Lower lobe of right lung (tissue), 2 donors: ENCODE measurements around the gene C2orf68. TPM values are rescaled to one million over a fixed set of nuclear protein-coding genes. Genes with fewer than 3 reads are reported as not detected.

ENCODE experiments used
- ATAC-seq, 2 donors: fragments of 200-7000 bp; cut with Tn5 transposase; one replicate each; pipeline ENCODE4 v1.9.1; 2020 to 2022; ENCODE audit warnings: mild to moderate bottlenecking in 2 of 2, moderate library complexity in 2 of 2
- DNase-seq: peaks from one replicate; pipeline ENCODE4 v3.0.0-alpha.2; 2020
- H3K27ac ChIP-seq: fragments of 200-600 bp; one replicate; pipeline ENCODE4 v1.8.0; 2022
- H3K27me3 ChIP-seq: fragments of 200-600 bp; one replicate; pipeline ENCODE4 v1.8.0; 2022; ENCODE audit warnings: low read depth
- H3K36me3 ChIP-seq: fragments of 200-600 bp; one replicate; pipeline ENCODE4 v1.8.0; 2022; ENCODE audit warnings: mild to moderate bottlenecking
- H3K4me1 ChIP-seq: fragments of 200-600 bp; one replicate; pipeline ENCODE4 v1.8.0; 2022
- H3K4me3 ChIP-seq: fragments of 200-600 bp; one replicate; pipeline ENCODE4 v1.8.0; 2022; ENCODE audit warnings: mild to moderate bottlenecking
- H3K9me3 ChIP-seq: fragments of 200-600 bp; one replicate; pipeline ENCODE4 v1.8.0; 2022
- CTCF ChIP-seq: fragments of 200-600 bp; IDR thresholded peaks from one replicate; pipeline ENCODE4 v1.8.0; 2022; ENCODE audit warnings: antibody characterized with exemption, mild to moderate bottlenecking
- intact Hi-C: fragments of 100-400 bp; cut with DNase I; formaldehyde crosslinking; loops from one replicate; pipeline ENCODE4 v1.11.0; 2022
- total RNA-seq: library from RNA; stranded (reverse); fragmentation: NEBNext Ultra II Directional; extraction: Animal tissue kit (Norgen Biotek cat#: 25700); gene quantifications from one replicate; pipeline ENCODE4 v1.2.1, GENCODE V29; 2021
- donor health status: DM: no; HTN: yes; CAD: no; lungs with severe emphysema.

The C2orf68 gene
- total RNA-seq, 1 donor from 2014 or later = 40.6 TPM

- no peaks in the 10 kb centered on the region for H3K9me3 ChIP-seq
- DNase-seq (no peak), ATAC-seq (peak; percentile 4 to 9)
- peaks cover 25% of the 10 kb centered on the region for H3K36me3 ChIP-seq
- H3K27ac ChIP-seq = peak overlapping the region; percentile 47
- TF ChIP-seq CTCF = no peak
- intact Hi-C loops = no loop called here
- H3K27me3 ChIP-seq = no peaks in the 10 kb centered on the region
- peaks cover 23% of the 10 kb centered on the region for H3K4me1 ChIP-seq
- no peak overlapping the region for H3K4me3 ChIP-seq
These were observed 44.6 kb upstream of the C2orf68 start for GRCh38 chr2:85656468-85656867.

DNA sequence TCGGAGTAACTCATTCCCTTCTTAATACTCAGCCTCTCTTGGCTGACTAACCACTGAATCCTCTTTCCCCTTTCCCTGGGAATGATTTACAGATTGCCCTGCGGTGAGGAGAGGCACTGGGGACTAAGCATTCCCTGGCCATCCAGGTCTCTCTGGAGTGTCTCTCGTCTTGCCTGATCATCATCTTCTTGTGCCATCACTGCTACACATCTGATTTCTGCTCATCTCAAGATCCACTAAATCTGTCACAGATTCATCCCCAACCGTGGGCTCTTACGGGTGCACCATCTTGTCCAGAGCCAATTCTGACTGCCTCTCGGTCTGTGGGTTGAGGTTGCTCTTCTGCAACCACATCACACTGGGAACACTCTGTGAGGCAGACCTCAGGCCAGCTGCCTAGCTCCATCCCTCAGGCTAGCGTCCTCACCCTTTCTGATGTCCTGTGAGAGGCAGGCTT lies 44.1 kb upstream of the C2orf68 start:
- H3K4me3 ChIP-seq = no peak overlapping the region
- TF ChIP-seq CTCF = no peak
- H3K27ac ChIP-seq = peak overlapping the region; percentile 47
- peaks cover 19% of the 10 kb centered on the region for H3K4me1 ChIP-seq
- ATAC-seq = peak in 1 of 2 donors; percentile 2
- H3K36me3 ChIP-seq = peaks cover 29% of the 10 kb centered on the region
- intact Hi-C loops = no loop called here
- H3K9me3 ChIP-seq = no peaks in the 10 kb centered on the region
- no peaks in the 10 kb centered on the region for H3K27me3 ChIP-seq
- DNase-seq = no peak

DNA sequence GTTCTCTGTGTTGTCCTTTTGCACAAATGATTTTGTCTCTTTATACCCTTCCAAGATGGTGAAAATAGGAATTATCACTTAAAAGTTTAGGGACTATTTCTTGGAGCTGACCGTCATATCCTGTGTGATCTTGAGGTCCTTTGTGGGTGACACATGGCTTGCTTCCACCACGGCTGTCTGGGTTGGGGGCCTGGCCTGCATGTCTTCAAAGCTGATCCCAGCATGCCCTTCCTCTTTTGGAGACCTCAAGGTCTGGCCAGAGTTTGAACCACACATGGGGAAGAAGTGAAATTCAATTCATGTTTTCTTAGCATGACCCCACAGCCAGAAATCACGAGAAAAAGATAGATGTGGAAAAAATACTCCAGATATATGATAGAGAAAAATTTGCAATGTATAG lies 42.1 kb upstream of the C2orf68 start:
- Histone ChIP-seq H3K4me1 (peaks cover 17% of the 10 kb centered on the region), H3K27me3 (no peaks in the 10 kb centered on the region), H3K9me3 (no peaks in the 10 kb centered on the region), H3K36me3 (peaks cover 47% of the 10 kb centered on the region), H3K4me3 (no peak overlapping the region), H3K27ac (peak overlapping the region; percentile 56)
- no peak for DNase-seq
- ATAC-seq = no peak
- intact Hi-C loops = no loop called here
- no peak for TF ChIP-seq CTCF

GRCh38 chr2:85652056-85652455 lies 40.2 kb upstream of the C2orf68 start:
- no peak for TF ChIP-seq CTCF
- DNase-seq (no peak), ATAC-seq (no peak)
- Histone ChIP-seq H3K27ac (peak overlapping the region; percentile 56), H3K36me3 (peaks cover 63% of the 10 kb centered on the region), H3K4me3 (no peak overlapping the region), H3K9me3 (no peaks in the 10 kb centered on the region), H3K27me3 (no peaks in the 10 kb centered on the region), H3K4me1 (peaks cover 28% of the 10 kb centered on the region)
- intact Hi-C loops = no loop called here

DNA sequence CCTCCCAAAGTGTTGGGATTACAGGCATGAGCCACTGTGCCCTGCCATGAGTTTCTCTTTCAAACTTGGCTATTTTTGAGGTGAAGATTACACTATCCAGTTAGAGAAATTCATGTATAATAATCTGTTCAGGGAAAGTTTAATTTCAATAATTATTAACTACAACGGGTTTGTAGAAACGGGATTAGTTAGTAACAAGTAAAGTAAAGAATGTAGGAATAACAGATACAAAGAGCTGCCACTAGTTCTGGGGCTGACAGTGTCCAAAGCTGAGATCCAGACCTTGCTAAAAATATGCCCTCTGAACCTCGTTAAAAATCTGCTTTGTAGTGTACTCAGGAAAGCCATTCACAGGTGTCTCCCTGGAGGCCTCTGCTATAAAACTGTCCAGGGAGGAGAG lies 39.2 kb upstream of the C2orf68 start:
- DNase-seq (no peak), ATAC-seq (no peak)
- Histone ChIP-seq H3K4me3 (no peak overlapping the region), H3K4me1 (peaks cover 28% of the 10 kb centered on the region), H3K9me3 (no peaks in the 10 kb centered on the region), H3K27ac (no peak overlapping the region), H3K27me3 (no peaks in the 10 kb centered on the region), H3K36me3 (peaks cover 68% of the 10 kb centered on the region)
- no peak for TF ChIP-seq CTCF
- intact Hi-C loops = no loop called here

DNA sequence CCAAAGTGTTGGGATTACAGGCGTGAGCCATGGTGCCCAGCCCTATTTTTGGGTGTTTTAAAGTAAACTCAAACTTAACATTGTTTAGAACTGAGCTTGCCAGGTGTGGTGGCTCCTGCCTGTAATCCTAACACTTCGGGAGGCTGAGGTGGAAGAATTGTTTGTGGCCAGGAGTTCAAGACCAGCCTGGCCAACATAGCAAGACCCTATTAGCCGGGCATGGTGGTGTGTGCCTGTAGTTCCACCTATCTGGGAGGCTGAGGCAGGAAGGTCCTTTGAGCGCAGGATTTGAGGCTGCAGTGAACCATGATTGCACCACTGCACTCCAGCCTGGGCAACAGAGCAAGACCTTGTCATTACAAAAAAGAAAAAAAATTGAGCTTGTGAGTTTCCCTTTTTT lies 38.6 kb upstream of the C2orf68 start:
- no peaks in the 10 kb centered on the region for H3K9me3 ChIP-seq
- TF ChIP-seq CTCF = no peak
- no peak overlapping the region for H3K4me3 ChIP-seq
- intact Hi-C loops = no loop called here
- no peak for ATAC-seq
- no peak overlapping the region for H3K27ac ChIP-seq
- no peak for DNase-seq
- H3K4me1 ChIP-seq = peaks cover 28% of the 10 kb centered on the region
- no peaks in the 10 kb centered on the region for H3K27me3 ChIP-seq
- H3K36me3 ChIP-seq = peaks cover 74% of the 10 kb centered on the region
